GM23248 (cell line): ENCODE results near the gene SKOR2. TPM values are rescaled to one million over a fixed set of nuclear protein-coding genes. Genes with fewer than 3 reads are reported as not detected.

Experiments used
- DNase-seq: peaks from one replicate; pipeline ENCODE4 v3.0.0-alpha.2; 2015
- H2AFZ ChIP-seq: fragments of 200-600 bp; sonication (generic); 2 replicates; pipeline ENCODE4 v1.6.1; 2016; ENCODE audit warnings: antibody characterized with exemption
- H3F3A ChIP-seq: fragments of 200-600 bp; sonication (generic); 2 replicates; pipeline ENCODE4 v1.6.1; 2016; ENCODE audit warnings: mild to moderate bottlenecking, antibody characterized with exemption, mixed run types; ENCODE audit not compliant: insufficient read depth
- H3K27ac ChIP-seq: fragments of 200-600 bp; sonication (generic); 2 replicates; pipeline ENCODE4 v1.5.1; 2016; ENCODE audit warnings: mild to moderate bottlenecking
- H3K27me3 ChIP-seq: fragments of 200-600 bp; sonication (generic); replicated peaks from 2 replicates; pipeline ENCODE4 v1.6.1; 2016; ENCODE audit warnings: mild to moderate bottlenecking; ENCODE audit not compliant: insufficient read depth
- H3K36me3 ChIP-seq: fragments of 200-600 bp; sonication (generic); 2 replicates; pipeline ENCODE4 v1.6.1; 2016; ENCODE audit warnings: low read depth, mild to moderate bottlenecking
- H3K4me1 ChIP-seq: fragments of 200-600 bp; sonication (generic); 2 replicates; pipeline ENCODE4 v1.6.1; 2016; ENCODE audit warnings: mild to moderate bottlenecking; ENCODE audit not compliant: insufficient read depth
- H3K4me2 ChIP-seq: fragments of 200-600 bp; sonication (generic); one replicate; pipeline ENCODE4 v1.6.1; 2016; ENCODE audit warnings: mild to moderate bottlenecking; ENCODE audit not compliant: unreplicated experiment
- H3K4me3 ChIP-seq: fragments of 200-600 bp; sonication (generic); 2 replicates; pipeline ENCODE4 v1.5.1; 2016; ENCODE audit warnings: mild to moderate bottlenecking
- H3K79me2 ChIP-seq: fragments of 200-600 bp; sonication (generic); 2 replicates; pipeline ENCODE4 v1.6.1; 2016; ENCODE audit warnings: mild to moderate bottlenecking; ENCODE audit not compliant: insufficient read depth
- H3K9ac ChIP-seq: fragments of 200-600 bp; sonication (generic); 2 replicates; pipeline ENCODE4 v1.6.1; 2016; ENCODE audit warnings: mild to moderate bottlenecking
- H3K9me2 ChIP-seq: fragments of 200-600 bp; sonication (generic); 2 replicates; pipeline ENCODE4 v1.6.1; 2016; ENCODE audit warnings: mixed run types, mild to moderate bottlenecking, moderate library complexity; ENCODE audit not compliant: insufficient read depth
- H3K9me3 ChIP-seq: fragments of 200-600 bp; sonication (generic); one replicate; pipeline ENCODE4 v1.6.1; 2017; ENCODE audit warnings: low read depth
- H4K20me1 ChIP-seq: fragments of 200-600 bp; sonication (generic); 2 replicates; pipeline ENCODE4 v1.6.0; 2016; ENCODE audit not compliant: insufficient read depth
- EZH2 ChIP-seq: fragments of 200-600 bp; sonication (generic); IDR thresholded peaks from 2 replicates; pipeline ENCODE4 v1.6.1; 2018; ENCODE audit warnings: antibody characterized with exemption, mild to moderate bottlenecking; ENCODE audit not compliant: insufficient read depth, poor library complexity, severe bottlenecking
- EZH2phosphoT487 ChIP-seq: fragments of 200-600 bp; sonication (generic); IDR thresholded peaks from 2 replicates; pipeline ENCODE4 v1.6.1; 2018; ENCODE audit warnings: antibody characterized with exemption, moderate library complexity, mild to moderate bottlenecking, low read depth; ENCODE audit not compliant: insufficient read depth
- WGBS, 2 experiments: methylation state at CpG; one replicate each; pipeline ENCODE4 v1.1.6; 2015 to 2017; ENCODE audit warnings: low lambda C conversion rate in 2 of 2, low coverage in 1 of 2; ENCODE audit errors: missing lambda C conversion rate in 2 of 2; 5-methylcytosine and 5-hydroxymethylcytosine counted together
- in situ Hi-C: fragments of 300-500 bp; cut with MboI; formaldehyde crosslinking; loops from 2 replicates; pipeline ENCODE4 v1.15.0; 2020
- polyA plus RNA-seq: library from polyadenylated mRNA; unstranded; fragments of >200 nt; fragmentation: Nextera tagmentation; extraction: Ambion mirVana; gene quantifications from 2 replicates; pipeline ENCODE4 v1.2.1, GENCODE V29; 2016
- total RNA-seq: library from RNA; depleted of rRNA; stranded (reverse); fragments of >200 nt; shearing (Covaris generic); gene quantifications from 2 replicates; pipeline ENCODE4 v1.2.3, GENCODE V29; 2014; rRNA removed

Gene SKOR2
- total RNA-seq (not detected in 2 replicates), polyA plus RNA-seq (not detected in 2 replicates)

DNA sequence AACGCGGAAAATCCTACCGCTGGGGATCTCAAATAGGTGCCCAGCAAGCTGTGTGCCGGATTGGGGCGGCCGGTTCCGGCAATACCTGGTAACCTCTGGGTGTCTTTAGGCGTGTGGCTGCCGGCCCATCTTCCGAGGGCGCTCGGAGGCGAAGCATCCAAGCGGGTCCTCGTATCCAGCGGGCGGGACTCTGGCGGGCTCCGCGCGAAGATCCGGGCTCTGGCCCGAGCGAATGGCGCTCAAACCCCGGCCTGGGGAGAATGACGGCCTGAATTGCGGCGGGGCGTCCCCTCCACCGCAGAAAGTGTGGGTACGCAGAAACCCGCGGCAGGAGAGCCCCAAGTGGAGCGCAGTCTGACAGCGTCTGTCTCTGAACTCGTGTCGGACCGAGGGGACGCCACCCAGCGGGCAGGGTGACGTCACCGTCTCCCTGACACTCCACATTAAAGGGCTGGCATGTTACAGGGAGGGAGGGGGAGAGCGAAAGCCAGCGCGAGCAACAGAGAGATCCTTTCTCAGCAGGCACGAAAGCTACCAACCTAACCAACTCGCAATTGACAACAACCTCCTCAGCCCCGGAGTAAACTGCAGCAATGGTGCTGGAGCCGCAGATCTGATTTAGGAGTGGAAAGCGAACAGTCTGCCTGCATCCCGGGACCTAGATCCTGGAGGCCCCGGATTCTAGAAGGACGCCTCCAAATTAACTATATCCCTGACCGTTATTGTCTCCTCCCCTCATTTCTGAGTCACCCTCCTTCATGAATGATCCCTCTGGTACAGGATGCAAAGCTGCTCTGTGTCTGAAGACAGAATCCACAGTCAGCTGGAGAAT, at the start of gene SKOR2:
TSS of gene SKOR2 (minus strand) at position 372 of the 832 bp plus-strand sequence. CDS start 2,477 bp downstream, outside the sequence.
- peaks cover 63% of the 10 kb centered on the region for H3K27me3 ChIP-seq
- H3K36me3 ChIP-seq: no peaks in the 10 kb centered on the region
- H2AFZ ChIP-seq: no peak within 1 kb of the TSS
- DNase-seq: no peak
- no peaks in the 10 kb centered on the region for H3F3A ChIP-seq
- WGBS, 2 experiments: 5 to 7% methylated on average over 54 to 55 of the region's 55 CpGs
- no peak within 1 kb of the TSS for H3K4me2 ChIP-seq
- in situ Hi-C loops: no loop called here
- H3K79me2 ChIP-seq: no peaks in the 10 kb centered on the region
- no peak within 1 kb of the TSS for H3K27ac ChIP-seq
- TF ChIP-seq EZH2phosphoT487: no peak
- TF ChIP-seq EZH2: no peak
- H3K9me2 ChIP-seq: no peaks in the 10 kb centered on the region
- no peaks in the 10 kb centered on the region for H3K4me1 ChIP-seq
- H3K9ac ChIP-seq: no peak within 1 kb of the TSS
- H4K20me1 ChIP-seq: no peaks in the 10 kb centered on the region
- H3K4me3 ChIP-seq: no peak within 1 kb of the TSS
- no peaks in the 10 kb centered on the region for H3K9me3 ChIP-seq

- H3K9ac ChIP-seq: no peak overlapping the region
- no peaks in the 10 kb centered on the region for H3K9me3 ChIP-seq
- DNase-seq: no peak
- H3F3A ChIP-seq: no peaks in the 10 kb centered on the region
- no peak overlapping the region for H3K27ac ChIP-seq
- no peaks in the 10 kb centered on the region for H3K9me2 ChIP-seq
- TF ChIP-seq EZH2 (no peak), EZH2phosphoT487 (no peak)
- H3K4me1 ChIP-seq: no peaks in the 10 kb centered on the region
- H3K4me2 ChIP-seq: no peak overlapping the region
- in situ Hi-C loops: no loop called here
- no peaks in the 10 kb centered on the region for H3K79me2 ChIP-seq
- no peak overlapping the region for H3K4me3 ChIP-seq
- no peaks in the 10 kb centered on the region for H4K20me1 ChIP-seq
- no peaks in the 10 kb centered on the region for H3K36me3 ChIP-seq
- H2AFZ ChIP-seq: no peak overlapping the region
- WGBS, 2 experiments: 0% methylated on average over 1 of the region's 1 CpG
- H3K27me3 ChIP-seq: no peaks in the 10 kb centered on the region
These were observed 45.0 kb upstream of the SKOR2 start for GRCh38 chr18:47296462-47296861.

DNA sequence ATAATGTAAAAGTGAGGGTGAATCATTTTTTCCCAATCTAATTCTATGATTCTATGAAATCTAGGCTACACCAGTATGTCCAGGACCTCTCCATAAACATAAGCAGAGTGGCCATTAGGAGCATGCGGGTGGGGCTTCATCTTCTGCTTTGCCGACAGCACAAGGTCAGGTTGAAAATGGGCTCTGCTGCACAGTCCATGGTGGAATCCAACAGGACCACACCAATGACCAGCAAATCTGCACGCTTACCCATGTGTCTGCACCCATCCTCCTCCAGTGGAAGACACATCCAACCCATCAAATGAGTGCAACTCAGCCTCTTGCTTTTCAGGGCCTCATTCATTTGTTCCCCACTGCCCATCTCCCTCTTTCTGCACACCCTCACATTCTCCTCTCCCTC, 43.3 kb upstream of the SKOR2 start:
- no peaks in the 10 kb centered on the region for H3K36me3 ChIP-seq
- no peak overlapping the region for H3K27ac ChIP-seq
- H3K9me3 ChIP-seq: no peaks in the 10 kb centered on the region
- H3K9me2 ChIP-seq: no peaks in the 10 kb centered on the region
- no peak overlapping the region for H2AFZ ChIP-seq
- no peaks in the 10 kb centered on the region for H3K79me2 ChIP-seq
- H3K4me3 ChIP-seq: no peak overlapping the region
- TF ChIP-seq EZH2phosphoT487 (no peak), EZH2 (no peak)
- in situ Hi-C loops: no loop called here
- DNase-seq: no peak
- H3K27me3 ChIP-seq: no peaks in the 10 kb centered on the region
- H3K4me2 ChIP-seq: no peak overlapping the region
- 23 to 35% methylated on average over 3 of the region's 3 CpGs for WGBS, 2 experiments
- no peak overlapping the region for H3K9ac ChIP-seq
- H4K20me1 ChIP-seq: no peaks in the 10 kb centered on the region
- no peaks in the 10 kb centered on the region for H3K4me1 ChIP-seq
- H3F3A ChIP-seq: no peaks in the 10 kb centered on the region

- no peak overlapping the region for H3K27ac ChIP-seq
- no peak overlapping the region for H3K4me3 ChIP-seq
- H3K27me3 ChIP-seq: peaks cover 5% of the 10 kb centered on the region; the same call in 1 of the 2 replicates
- no peaks in the 10 kb centered on the region for H4K20me1 ChIP-seq
- H3K9me3 ChIP-seq: no peaks in the 10 kb centered on the region
- in situ Hi-C loops: no loop called here
- no peak overlapping the region for H3K4me2 ChIP-seq
- H3K9me2 ChIP-seq: no peaks in the 10 kb centered on the region
- H2AFZ ChIP-seq: no peak overlapping the region
- H3F3A ChIP-seq: no peaks in the 10 kb centered on the region
- no peaks in the 10 kb centered on the region for H3K36me3 ChIP-seq
- no peaks in the 10 kb centered on the region for H3K79me2 ChIP-seq
- no peaks in the 10 kb centered on the region for H3K4me1 ChIP-seq
- TF ChIP-seq EZH2phosphoT487 (no peak), EZH2 (no peak)
- no peak overlapping the region for H3K9ac ChIP-seq
- no peak for DNase-seq
These were observed 37.3 kb upstream of the SKOR2 start for GRCh38 chr18:47288741-47289140.
